Measurements from ENCODE around the gene ATG14. TPM values are rescaled to one million over a fixed set of nuclear protein-coding genes. Genes with fewer than 3 reads are reported as not detected.

Gene ATG14
- total and polyA plus RNA-seq, 2 of the 13 experiments (the other 11 are each of a cell fraction or from before 2014, with no cell fraction given): 7.2 to 9.1 TPM

DNA sequence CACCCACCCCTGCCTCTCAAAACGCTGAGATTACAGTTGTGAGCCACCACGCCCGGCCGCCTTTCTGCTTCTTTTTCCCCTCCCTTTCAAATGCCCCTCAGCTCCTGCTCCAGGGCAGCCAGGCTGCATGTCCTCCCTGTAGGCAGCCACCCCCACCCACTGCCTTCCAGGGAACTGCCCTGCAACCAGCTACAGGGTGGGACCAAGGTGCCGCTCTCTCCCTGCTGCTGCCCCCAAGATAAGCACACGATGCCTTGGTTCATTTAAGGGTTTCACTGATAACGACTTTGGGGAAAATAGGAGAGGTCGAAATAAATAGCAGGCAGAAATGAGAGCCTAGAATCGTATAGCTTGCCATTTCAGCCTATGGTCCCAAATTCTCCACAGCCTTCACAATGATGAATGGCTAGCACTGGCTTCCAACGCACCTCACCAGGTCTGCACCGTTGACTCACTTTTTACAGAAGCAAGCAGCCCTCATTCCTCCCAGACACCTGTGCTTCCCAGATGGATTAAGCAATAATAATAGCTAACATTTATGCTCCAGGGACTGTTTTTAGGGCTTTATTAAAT lies 40.7 kb downstream of the ATG14 start (continued):
- no peak for TF ChIP-seq MEIS2 (CRISPR knock-in tag; IDR thresholded peaks at IDR 0.05)
- no peak for TF ChIP-seq FOXA3 (CRISPR knock-in tag; IDR thresholded peaks at IDR 0.05)
- TF ChIP-seq GABPA (IDR thresholded peaks at IDR 0.05; ENCODE audit: low read depth, low read length): no peak
- no peak for TF ChIP-seq GABPA (CRISPR knock-in tag; IDR thresholded peaks at IDR 0.05; ENCODE audit: low read depth)
- no peak for TF ChIP-seq ZSCAN22 (CRISPR knock-in tag; IDR thresholded peaks at IDR 0.05)
- TF ChIP-seq KLF12 (CRISPR knock-in tag; IDR thresholded peaks at IDR 0.05; ENCODE audit: borderline replicate concordance): no peak

- no TSS peak for BruUV-seq (replicated peaks)
- in situ Hi-C loops (cut with HindIII; ENCODE audit: extremely low pct_ligation_motif_present, low pct_unique_long_range_greater_than_20kb) (no loop called here), intact Hi-C loops (cut with micrococcal nuclease; ENCODE audit: unreplicated experiment) (no loop called here)
- Histone ChIP-seq H3K36me3 (replicated peaks in 1 of 2; ENCODE audit: control insufficient read depth in 1 of 2, insufficient read depth in 2 of 2, low read length in 2 of 2) (peaks cover 2 to 11% of the 10 kb centered on the region in 2 experiments; a peak in 3 of 5 replicates), H3K4me3 (replicated peaks in 1 of 3; ENCODE audit: insufficient read depth in 1 of 3, low read depth in 2 of 3, low read length in 3 of 3) (no peak overlapping the region), H4K20me1 (ENCODE audit: insufficient read depth, low read length) (no peaks in the 10 kb centered on the region), H3K79me2 (ENCODE audit: insufficient read depth, low read length) (no peaks in the 10 kb centered on the region), H2AFZ (ENCODE audit: low read length) (no peak overlapping the region), H3K9me3 (ENCODE audit: low read length) (no peaks in the 10 kb centered on the region), H3K9ac (ENCODE audit: insufficient read depth, low read depth, low read length) (no peak overlapping the region), H3K4me1 (ENCODE audit: insufficient read depth, low read length) (peaks cover 16% of the 10 kb centered on the region), H3K27ac (ENCODE audit: extremely low read length, insufficient read depth, low read length) (no peak overlapping the region), H3K27me3 (ENCODE audit: control insufficient read depth in 1 of 2, insufficient read depth in 2 of 2, low read length in 2 of 2) (no peaks in the 10 kb centered on the region), H3K4me2 (ENCODE audit: low read depth, low read length) (no peak overlapping the region)
- POLR2A ChIA-PET: no interaction called here
- 97% methylated on average over 3 of the region's 3 CpGs for whole genome bisulfite sequencing (ENCODE audit: low lambda C conversion rate)
- no peak for DNase-seq (ENCODE audit: low spot score)
- TF ChIP-seq FOSL1 (CRISPR knock-in tag; IDR thresholded peaks at IDR 0.05; ENCODE audit: borderline replicate concordance) (no peak), ZNF484 (CRISPR knock-in tag; IDR thresholded peaks at IDR 0.05; ENCODE audit: borderline replicate concordance, low read depth) (no peak), ZMAT5 (CRISPR knock-in tag; IDR thresholded peaks at IDR 0.05; ENCODE audit: borderline replicate concordance, low read depth) (no peak), ZKSCAN1 (IDR thresholded peaks at IDR 0.05; ENCODE audit: low read length) (no peak)
- TF ChIP-seq, protein P1, sequence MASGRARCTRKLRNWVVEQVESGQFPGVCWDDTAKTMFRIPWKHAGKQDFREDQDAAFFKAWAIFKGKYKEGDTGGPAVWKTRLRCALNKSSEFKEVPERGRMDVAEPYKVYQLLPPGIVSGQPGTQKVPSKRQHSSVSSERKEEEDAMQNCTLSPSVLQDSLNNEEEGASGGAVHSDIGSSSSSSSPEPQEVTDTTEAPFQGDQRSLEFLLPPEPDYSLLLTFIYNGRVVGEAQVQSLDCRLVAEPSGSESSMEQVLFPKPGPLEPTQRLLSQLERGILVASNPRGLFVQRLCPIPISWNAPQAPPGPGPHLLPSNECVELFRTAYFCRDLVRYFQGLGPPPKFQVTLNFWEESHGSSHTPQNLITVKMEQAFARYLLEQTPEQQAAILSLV (CRISPR knock-in tag; IDR thresholded peaks at IDR 0.05; ENCODE audit: borderline replicate concordance): no peak
- TF ChIP-seq, protein P2, sequence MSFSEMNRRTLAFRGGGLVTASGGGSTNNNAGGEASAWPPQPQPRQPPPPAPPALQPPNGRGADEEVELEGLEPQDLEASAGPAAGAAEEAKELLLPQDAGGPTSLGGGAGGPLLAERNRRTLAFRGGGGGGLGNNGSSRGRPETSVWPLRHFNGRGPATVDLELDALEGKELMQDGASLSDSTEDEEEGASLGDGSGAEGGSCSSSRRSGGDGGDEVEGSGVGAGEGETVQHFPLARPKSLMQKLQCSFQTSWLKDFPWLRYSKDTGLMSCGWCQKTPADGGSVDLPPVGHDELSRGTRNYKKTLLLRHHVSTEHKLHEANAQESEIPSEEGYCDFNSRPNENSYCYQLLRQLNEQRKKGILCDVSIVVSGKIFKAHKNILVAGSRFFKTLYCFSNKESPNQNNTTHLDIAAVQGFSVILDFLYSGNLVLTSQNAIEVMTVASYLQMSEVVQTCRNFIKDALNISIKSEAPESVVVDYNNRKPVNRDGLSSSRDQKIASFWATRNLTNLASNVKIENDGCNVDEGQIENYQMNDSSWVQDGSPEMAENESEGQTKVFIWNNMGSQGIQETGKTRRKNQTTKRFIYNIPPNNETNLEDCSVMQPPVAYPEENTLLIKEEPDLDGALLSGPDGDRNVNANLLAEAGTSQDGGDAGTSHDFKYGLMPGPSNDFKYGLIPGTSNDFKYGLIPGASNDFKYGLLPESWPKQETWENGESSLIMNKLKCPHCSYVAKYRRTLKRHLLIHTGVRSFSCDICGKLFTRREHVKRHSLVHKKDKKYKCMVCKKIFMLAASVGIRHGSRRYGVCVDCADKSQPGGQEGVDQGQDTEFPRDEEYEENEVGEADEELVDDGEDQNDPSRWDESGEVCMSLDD (CRISPR knock-in tag; IDR thresholded peaks at IDR 0.05; ENCODE audit: borderline replicate concordance): no peak
- no peak for ATAC-seq
- CTCF ChIA-PET (ENCODE audit: low intra/inter-chr PET ratio, low total read pairs): no interaction called here
- FAIRE-seq: no peak
Observed at GRCh38 chr14:55366271-55366670, 45.4 kb downstream of the ATG14 start.

All from HepG2 (cell line).